ENCODE results near the gene FADS3. TPM values are rescaled to one million over a fixed set of nuclear protein-coding genes. Genes with fewer than 3 reads are reported as not detected.

The FADS3 gene
- total RNA-seq, 4 donors from 2014 or later: 135 to 327 (median 205) TPM

- no peak for DNase-seq (ENCODE audit: low spot score in 2 of 2)
- TF ChIP-seq POLR2A (IDR thresholded peaks at IDR 0.05): no peak
- TF ChIP-seq, protein P1, sequence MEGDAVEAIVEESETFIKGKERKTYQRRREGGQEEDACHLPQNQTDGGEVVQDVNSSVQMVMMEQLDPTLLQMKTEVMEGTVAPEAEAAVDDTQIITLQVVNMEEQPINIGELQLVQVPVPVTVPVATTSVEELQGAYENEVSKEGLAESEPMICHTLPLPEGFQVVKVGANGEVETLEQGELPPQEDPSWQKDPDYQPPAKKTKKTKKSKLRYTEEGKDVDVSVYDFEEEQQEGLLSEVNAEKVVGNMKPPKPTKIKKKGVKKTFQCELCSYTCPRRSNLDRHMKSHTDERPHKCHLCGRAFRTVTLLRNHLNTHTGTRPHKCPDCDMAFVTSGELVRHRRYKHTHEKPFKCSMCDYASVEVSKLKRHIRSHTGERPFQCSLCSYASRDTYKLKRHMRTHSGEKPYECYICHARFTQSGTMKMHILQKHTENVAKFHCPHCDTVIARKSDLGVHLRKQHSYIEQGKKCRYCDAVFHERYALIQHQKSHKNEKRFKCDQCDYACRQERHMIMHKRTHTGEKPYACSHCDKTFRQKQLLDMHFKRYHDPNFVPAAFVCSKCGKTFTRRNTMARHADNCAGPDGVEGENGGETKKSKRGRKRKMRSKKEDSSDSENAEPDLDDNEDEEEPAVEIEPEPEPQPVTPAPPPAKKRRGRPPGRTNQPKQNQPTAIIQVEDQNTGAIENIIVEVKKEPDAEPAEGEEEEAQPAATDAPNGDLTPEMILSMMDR (IDR thresholded peaks at IDR 0.05): no peak
- TF ChIP-seq EP300 (IDR thresholded peaks at IDR 0.05): no peak
- Histone ChIP-seq H3K9me3 (no peaks in the 10 kb centered on the region), H3K4me3 (no peak overlapping the region), H3K36me3 (peaks cover 0 to 61% (median 3%) of the 10 kb centered on the region in 3 donors), H3K4me1 (peaks cover 0 to 46% (median 17%) of the 10 kb centered on the region in 4 donors), H3K27me3 (no peaks in the 10 kb centered on the region), H3K27ac (peak overlapping the region in 1 of 4 donors; percentile 24)
- WGBS, 2 donors: 91 to 97% methylated on average over 10 of the region's 10 CpGs
Observed at GRCh38 chr11:61838921-61839320, 52.4 kb downstream of the FADS3 start.

DNA sequence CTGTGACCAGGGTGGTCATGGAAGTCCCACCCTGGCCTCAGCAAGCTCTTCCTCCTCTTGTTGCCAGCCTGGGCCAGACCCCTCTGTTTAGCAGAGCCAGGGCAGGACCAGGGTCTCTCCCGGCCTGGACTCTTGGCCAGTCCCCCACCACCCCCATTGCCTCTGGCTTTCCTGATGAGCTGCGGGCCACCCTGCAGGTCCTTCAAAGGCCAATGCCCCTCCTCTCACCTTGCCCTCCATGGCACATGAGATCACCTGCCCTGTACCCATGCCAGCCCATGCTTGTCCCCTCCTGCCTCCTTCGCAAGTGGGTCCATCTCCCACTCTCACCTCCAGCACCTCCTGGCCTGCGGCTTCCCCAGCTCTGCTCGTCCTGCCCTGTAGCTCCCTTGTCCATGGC lies 52.8 kb downstream of the FADS3 start:
- DNase-seq (ENCODE audit: low spot score in 2 of 2): no peak
- H3K4me3 ChIP-seq: no peak overlapping the region
- H3K27me3 ChIP-seq: no peaks in the 10 kb centered on the region
- 84 to 85% methylated on average over 5 of the region's 5 CpGs for WGBS, 2 donors
- no peaks in the 10 kb centered on the region for H3K9me3 ChIP-seq
- TF ChIP-seq EP300 (IDR thresholded peaks at IDR 0.05): no peak
- TF ChIP-seq POLR2A (IDR thresholded peaks at IDR 0.05): no peak
- TF ChIP-seq, protein P1 (IDR thresholded peaks at IDR 0.05): no peak
- H3K4me1 ChIP-seq: peaks cover 0 to 50% (median 19%) of the 10 kb centered on the region in 4 donors
- H3K27ac ChIP-seq: peak overlapping the region in 1 of 4 donors; percentile 25
- H3K36me3 ChIP-seq: peaks cover 0 to 57% (median 3%) of the 10 kb centered on the region in 3 donors

DNA sequence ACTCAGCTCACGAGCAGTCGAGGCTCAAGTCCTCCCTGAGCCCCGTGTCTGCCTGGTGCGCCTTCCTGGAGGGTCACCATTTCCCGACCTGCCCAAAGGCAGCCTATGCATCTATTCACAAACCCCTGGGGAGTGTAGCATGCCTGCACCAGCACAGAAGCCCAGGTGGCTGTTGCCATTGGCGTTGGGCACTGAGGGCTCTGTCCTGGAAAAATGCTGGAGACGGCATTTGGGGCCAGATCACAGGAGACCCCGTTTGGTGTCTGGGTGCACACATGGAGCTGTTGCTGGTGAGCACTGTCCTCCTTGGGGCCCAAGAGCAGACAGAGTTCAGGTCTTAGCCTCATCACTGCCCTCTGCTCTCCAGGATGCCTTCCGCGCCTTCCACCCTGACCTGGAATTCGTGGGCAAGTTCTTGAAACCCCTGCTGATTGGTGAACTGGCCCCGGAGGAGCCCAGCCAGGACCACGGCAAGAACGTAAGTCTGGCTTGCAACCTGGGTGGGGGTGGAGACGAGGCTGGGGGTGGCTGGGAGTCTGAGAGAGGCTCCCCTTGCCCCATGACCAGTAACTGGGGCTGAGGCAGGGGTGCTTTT lies 53.8 kb downstream of the FADS3 start:
- no peak for DNase-seq (ENCODE audit: low spot score in 2 of 2)
- WGBS, 2 donors: 86 to 88% methylated on average over 10 to 15 of the region's 15 CpGs
- Histone ChIP-seq H3K4me3 (no peak overlapping the region), H3K27me3 (no peaks in the 10 kb centered on the region), H3K4me1 (peaks cover 0 to 54% (median 19%) of the 10 kb centered on the region in 4 donors), H3K36me3 (peaks cover 0 to 48% (median 3%) of the 10 kb centered on the region in 3 donors), H3K27ac (peak overlapping the region in 1 of 4 donors; percentile 25), H3K9me3 (no peaks in the 10 kb centered on the region)
- TF ChIP-seq EP300 (IDR thresholded peaks at IDR 0.05) (no peak), POLR2A (IDR thresholded peaks at IDR 0.05) (no peak)
- TF ChIP-seq, protein P1 (IDR thresholded peaks at IDR 0.05): no peak

GRCh38 chr11:61836193-61836592 lies 55.2 kb downstream of the FADS3 start:
- H3K36me3 ChIP-seq: peaks cover 0 to 35% (median 3%) of the 10 kb centered on the region in 3 donors
- no peaks in the 10 kb centered on the region for H3K27me3 ChIP-seq
- peak overlapping the region in 3 of 4 donors; percentile 1 to 86 (median 85) for H3K27ac ChIP-seq
- 92 to 93% methylated on average over 8 of the region's 8 CpGs for WGBS, 2 donors
- no peaks in the 10 kb centered on the region for H3K9me3 ChIP-seq
- H3K4me1 ChIP-seq: peaks cover 0 to 58% (median 23%) of the 10 kb centered on the region in 4 donors
- DNase-seq (ENCODE audit: low spot score in 2 of 2): no peak
- H3K4me3 ChIP-seq: no peak overlapping the region
- TF ChIP-seq, protein P1 (IDR thresholded peaks at IDR 0.05): no peak
- TF ChIP-seq POLR2A (IDR thresholded peaks at IDR 0.05): no peak

- TF ChIP-seq, protein P1 (IDR thresholded peaks at IDR 0.05): no peak
- peak in 1 of 2 donors; percentile 31 for TF ChIP-seq EP300 (IDR thresholded peaks at IDR 0.05)
- Histone ChIP-seq H3K4me1 (peaks cover 0 to 75% (median 36%) of the 10 kb centered on the region in 4 donors), H3K27me3 (no peaks in the 10 kb centered on the region), H3K27ac (peak overlapping the region; percentile 62 to 86 (median 74)), H3K36me3 (peaks cover 0 to 17% (median 0%) of the 10 kb centered on the region in 3 donors), H3K9me3 (no peaks in the 10 kb centered on the region), H3K4me3 (no peak overlapping the region)
- DNase-seq (ENCODE audit: low spot score in 2 of 2): peak in 1 of 2 donors; percentile 35
- WGBS, 2 donors: 20 to 21% methylated on average over 10 to 11 of the region's 12 CpGs
Observed at GRCh38 chr11:61834278-61835048, 56.9 kb downstream of the FADS3 start.

All from tibial nerve (tissue), 4 donors.